GM12891 (cell line): ENCODE results near the gene VPS13C. TPM values are rescaled to one million over a fixed set of nuclear protein-coding genes. Genes with fewer than 3 reads are reported as not detected.
A peak's percentile ranks its signal among the peaks of the same experiment; 100 is the strongest.

Experiments used
- DNase-seq: peaks from one replicate; pipeline ENCODE4 v3.0.0; 2011; ENCODE audit warnings: low spot score; ENCODE audit not compliant: insufficient read length
- FAIRE-seq: peaks from 2 replicates; lab custom pipeline; 2011; peaks lifted over from hg19 to GRCh38; lab: Jason Lieb, UNC
- PAX5 ChIP-seq: IDR thresholded peaks from 2 replicates; pipeline ENCODE4 v1.6.1; 2011; ENCODE audit warnings: low read length, moderate library complexity, mild to moderate bottlenecking; ENCODE audit not compliant: insufficient read depth, severe bottlenecking
- POLR2A ChIP-seq: IDR thresholded peaks from 2 replicates; pipeline ENCODE4 v1.6.1; 2011; ENCODE audit warnings: low read depth, low read length, control low read depth
- POLR2AphosphoS5 ChIP-seq: IDR thresholded peaks from 2 replicates; pipeline ENCODE4 v1.6.1; 2011; ENCODE audit warnings: low read depth, low read length, control low read depth
- POU2F2 ChIP-seq: IDR thresholded peaks from 2 replicates; pipeline ENCODE4 v1.6.1; 2011; ENCODE audit warnings: low read depth, mild to moderate bottlenecking, control low read depth, low read length, moderate library complexity
- SPI1 ChIP-seq: IDR thresholded peaks from 2 replicates; pipeline ENCODE4 v1.6.1; 2011; ENCODE audit warnings: low read depth, low read length, control low read depth
- TAF1 ChIP-seq: IDR thresholded peaks from 2 replicates; pipeline ENCODE4 v1.6.1; 2011; ENCODE audit warnings: low read depth, low read length, control low read depth
- polyA plus RNA-seq: library from polyadenylated mRNA; unstranded; fragments of >200 nt; gene quantifications from one replicate; pipeline ENCODE4 v1.2.1, GENCODE V29; 2012; ENCODE audit warnings: low read depth, missing spikeins, inconsistent platforms; ENCODE audit not compliant: missing spikeins

Gene VPS13C, protein sequence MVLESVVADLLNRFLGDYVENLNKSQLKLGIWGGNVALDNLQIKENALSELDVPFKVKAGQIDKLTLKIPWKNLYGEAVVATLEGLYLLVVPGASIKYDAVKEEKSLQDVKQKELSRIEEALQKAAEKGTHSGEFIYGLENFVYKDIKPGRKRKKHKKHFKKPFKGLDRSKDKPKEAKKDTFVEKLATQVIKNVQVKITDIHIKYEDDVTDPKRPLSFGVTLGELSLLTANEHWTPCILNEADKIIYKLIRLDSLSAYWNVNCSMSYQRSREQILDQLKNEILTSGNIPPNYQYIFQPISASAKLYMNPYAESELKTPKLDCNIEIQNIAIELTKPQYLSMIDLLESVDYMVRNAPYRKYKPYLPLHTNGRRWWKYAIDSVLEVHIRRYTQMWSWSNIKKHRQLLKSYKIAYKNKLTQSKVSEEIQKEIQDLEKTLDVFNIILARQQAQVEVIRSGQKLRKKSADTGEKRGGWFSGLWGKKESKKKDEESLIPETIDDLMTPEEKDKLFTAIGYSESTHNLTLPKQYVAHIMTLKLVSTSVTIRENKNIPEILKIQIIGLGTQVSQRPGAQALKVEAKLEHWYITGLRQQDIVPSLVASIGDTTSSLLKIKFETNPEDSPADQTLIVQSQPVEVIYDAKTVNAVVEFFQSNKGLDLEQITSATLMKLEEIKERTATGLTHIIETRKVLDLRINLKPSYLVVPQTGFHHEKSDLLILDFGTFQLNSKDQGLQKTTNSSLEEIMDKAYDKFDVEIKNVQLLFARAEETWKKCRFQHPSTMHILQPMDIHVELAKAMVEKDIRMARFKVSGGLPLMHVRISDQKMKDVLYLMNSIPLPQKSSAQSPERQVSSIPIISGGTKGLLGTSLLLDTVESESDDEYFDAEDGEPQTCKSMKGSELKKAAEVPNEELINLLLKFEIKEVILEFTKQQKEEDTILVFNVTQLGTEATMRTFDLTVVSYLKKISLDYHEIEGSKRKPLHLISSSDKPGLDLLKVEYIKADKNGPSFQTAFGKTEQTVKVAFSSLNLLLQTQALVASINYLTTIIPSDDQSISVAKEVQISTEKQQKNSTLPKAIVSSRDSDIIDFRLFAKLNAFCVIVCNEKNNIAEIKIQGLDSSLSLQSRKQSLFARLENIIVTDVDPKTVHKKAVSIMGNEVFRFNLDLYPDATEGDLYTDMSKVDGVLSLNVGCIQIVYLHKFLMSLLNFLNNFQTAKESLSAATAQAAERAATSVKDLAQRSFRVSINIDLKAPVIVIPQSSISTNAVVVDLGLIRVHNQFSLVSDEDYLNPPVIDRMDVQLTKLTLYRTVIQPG (N-terminal part only)
- polyA plus RNA-seq: 13.4 TPM

DNA sequence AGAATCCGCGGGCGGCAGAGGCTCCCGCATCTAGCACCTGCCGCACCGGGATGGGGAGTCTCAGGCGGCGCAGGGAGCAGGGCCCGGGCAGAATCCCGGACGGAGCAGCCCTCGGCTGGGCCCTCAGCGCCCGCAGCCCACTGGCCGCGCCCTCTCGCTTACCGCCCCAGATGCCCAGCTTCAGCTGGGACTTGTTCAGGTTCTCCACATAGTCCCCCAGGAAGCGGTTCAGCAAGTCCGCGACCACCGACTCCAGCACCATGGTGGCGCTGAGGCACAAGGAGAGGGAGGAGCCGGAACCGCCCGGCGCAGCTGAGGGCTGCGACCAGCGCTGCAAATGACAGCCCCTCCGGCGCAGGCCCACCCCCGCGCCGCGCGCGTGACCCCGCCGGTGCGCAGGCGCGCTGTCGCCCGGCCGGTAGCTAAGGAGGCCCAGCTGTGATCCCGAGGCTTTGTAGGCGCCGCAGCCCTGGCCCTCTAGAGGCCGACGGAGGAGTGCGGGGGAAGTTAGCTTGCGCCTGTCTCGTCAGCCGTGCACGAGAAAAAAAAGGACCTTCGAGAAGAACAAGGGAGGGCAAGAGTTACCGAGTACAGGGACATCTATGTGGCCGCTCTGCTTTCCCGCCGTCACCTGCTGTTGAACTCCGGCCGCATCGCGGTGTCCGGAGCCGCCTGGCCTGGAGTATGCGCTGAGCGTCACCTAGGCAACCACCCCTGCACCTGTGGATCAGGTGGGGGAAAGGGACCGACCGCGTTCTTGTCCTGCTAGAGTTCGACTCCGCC lies at the start of gene VPS13C:
Gene VPS13C (minus strand): TSS at position 335 of the 783 bp plus-strand sequence. CDS start 73 bp downstream, at position 262.
- peak; percentile 59; the same call in 1 of the 2 replicates for TF ChIP-seq TAF1
- peak; percentile 34 for TF ChIP-seq PAX5
- TF ChIP-seq POU2F2: 0 out of 2 replicates have a peak, but pooled peaks have one; percentile 50
- peak; percentile 76 for TF ChIP-seq POLR2AphosphoS5
- TF ChIP-seq SPI1: peak; percentile 28; the same call in 1 of the 2 replicates
- TF ChIP-seq POLR2A: peak; percentile 74
- DNase-seq (peak; percentile 81), FAIRE-seq (peak; percentile 97)

DNA sequence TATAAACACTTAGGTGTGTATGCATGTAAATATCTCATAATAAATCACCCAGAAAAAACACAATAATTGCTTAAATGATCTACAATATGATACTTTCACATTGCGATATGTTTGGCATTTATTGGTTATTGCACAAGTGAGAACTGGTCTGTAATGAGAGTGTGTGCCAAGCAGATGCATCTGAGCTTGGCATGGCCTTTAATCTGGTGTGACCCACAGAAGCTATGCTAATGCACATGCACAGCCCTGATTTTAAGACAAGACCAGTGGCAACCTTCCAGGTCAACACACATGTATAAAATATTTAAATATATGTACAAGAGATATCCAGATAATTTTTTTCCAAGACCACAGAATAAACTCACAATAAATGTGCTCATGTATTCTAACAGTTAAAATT lies 49.2 kb upstream of the VPS13C start:
- TF ChIP-seq POU2F2 (no peak), SPI1 (no peak), POLR2AphosphoS5 (no peak), POLR2A (no peak), TAF1 (no peak), PAX5 (no peak)
- DNase-seq (no peak), FAIRE-seq (no peak)

DNA sequence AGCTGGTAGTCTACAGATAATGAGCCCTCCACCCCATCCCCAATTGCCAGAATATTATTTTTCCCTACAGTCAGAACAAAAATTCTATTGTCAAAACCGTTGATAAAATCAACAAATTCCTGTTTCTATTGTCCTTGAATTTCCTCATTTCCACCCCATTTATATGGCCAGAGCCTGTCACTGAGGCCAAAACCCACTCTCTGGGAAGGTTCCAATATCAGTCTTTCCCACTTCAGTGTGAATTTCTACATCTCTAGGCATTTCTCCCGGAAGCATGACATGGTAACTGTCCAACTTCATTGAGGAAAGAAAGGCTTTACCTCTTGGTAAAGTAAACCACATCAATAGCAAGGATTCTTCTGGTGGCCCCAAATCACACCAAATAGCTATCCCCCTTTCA lies 48.2 kb upstream of the VPS13C start:
- TF ChIP-seq POLR2AphosphoS5 (no peak), POLR2A (no peak), TAF1 (no peak), PAX5 (no peak), POU2F2 (no peak), SPI1 (no peak)
- FAIRE-seq (no peak), DNase-seq (no peak)

DNA sequence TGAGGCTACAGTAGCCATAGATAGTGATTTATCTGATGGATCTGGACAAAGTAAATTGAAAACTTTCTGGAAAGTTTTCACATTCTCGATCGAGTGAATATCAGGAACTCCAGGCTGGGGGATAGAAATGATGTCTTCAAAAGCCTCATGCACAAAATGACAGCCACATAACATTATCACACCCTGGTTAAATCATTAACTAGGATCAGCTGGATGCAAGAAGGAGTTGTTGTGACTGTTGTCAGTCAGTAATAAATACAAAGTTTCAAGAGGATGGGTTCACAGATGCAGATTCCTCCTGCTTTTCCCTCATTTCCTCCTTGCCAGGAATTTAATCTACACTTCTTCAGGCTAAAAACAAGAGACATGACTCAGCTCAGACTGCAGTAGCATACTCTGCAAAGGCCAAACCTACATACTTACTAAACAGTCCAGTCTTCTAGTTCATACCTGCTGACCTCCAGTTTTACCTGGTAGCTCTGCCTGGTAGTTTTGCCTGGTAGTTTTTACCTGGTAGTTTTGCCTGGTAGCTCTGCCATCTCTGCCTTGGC lies 47.4 kb upstream of the VPS13C start:
- DNase-seq (no peak), FAIRE-seq (no peak)
- TF ChIP-seq POU2F2: no peak

DNA sequence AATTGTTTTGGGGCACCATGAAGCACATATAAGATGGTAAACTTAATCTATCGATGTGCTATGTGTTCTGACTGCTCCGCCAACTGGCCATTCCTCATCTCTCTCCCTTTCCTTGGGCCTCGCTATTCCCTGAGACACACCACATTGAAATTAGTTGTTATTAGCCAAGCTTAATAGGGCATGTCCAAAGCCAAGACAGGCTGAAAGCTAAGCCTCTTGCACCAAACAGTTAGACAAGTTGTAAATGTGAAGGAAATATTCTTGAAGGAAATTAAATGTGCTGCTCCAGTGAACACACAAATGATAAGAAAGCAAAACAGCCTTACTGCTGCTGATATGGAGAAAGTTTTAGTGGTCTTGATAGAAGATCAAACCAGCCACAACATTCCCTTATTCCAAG lies 45.8 kb upstream of the VPS13C start:
- FAIRE-seq (no peak), DNase-seq (no peak)
- no peak for TF ChIP-seq POLR2AphosphoS5
- no peak for TF ChIP-seq PAX5
- TF ChIP-seq POLR2A: no peak
- no peak for TF ChIP-seq SPI1
- no peak for TF ChIP-seq TAF1
- TF ChIP-seq POU2F2: no peak

DNA sequence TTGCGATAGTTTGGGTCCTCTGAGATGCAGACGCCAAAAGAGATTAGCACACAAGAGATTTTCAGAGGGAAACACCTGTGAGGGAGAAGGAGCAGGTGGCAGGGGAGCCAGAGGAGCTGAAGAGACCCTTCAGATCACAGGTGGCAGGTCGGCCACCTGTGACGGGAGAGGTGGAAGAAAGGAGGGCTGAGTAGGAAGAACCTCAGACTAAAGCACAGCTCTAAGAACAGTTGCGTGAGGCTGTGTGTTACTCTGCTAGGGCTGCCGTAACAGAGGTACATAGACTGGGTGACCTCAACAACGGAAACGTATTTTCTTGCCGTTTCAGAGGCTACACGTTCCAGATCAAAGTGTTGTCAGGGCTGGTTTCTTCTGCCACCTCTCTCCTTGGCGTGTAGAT lies 45.0 kb upstream of the VPS13C start:
- no peak for TF ChIP-seq POU2F2
- TF ChIP-seq POLR2AphosphoS5: no peak
- TF ChIP-seq TAF1: no peak
- no peak for TF ChIP-seq PAX5
- no peak for TF ChIP-seq POLR2A
- DNase-seq (no peak), FAIRE-seq (no peak)

DNA sequence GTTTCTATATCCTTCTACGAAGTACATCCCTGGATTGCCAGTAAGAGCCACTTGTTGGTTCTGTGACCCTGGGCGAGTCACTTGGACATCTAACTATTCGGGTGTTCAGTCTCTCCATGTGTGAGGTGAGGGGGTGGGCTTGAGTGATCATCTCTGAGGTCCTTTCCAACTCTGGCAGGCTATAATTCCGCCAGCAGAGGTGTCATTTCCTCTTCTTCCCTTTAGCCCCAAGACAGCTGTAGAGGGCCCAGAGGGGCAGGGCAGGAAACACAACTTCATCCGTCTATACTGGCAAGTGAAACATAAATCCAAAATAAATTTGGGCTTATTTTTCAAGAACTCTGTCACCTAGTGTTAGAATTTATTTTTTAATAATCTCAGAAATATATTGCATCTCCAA lies 44.6 kb upstream of the VPS13C start:
- no peak for FAIRE-seq
- TF ChIP-seq POLR2AphosphoS5 (no peak), TAF1 (no peak), POLR2A (no peak)
- no peak for DNase-seq

DNA sequence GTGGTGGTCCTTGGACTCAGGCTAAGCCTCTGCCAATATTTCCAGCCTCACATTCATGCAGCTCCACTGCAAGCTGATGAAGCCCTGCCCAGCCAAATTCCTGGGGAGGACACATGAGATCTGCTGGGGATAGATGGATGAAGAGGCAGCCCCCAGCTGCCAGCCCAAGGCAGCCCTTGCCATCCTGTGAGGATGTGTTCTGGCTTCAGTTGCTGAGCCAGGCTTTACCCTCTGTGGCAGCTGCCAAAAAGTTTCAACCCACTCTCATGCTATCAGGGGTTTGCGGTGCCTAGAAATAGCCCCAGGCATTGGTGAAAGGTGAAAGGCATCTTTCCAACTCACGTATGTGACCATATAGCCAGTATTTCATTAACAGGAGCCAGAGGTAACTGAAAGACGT lies 44.2 kb upstream of the VPS13C start:
- TF ChIP-seq POLR2AphosphoS5 (no peak), POLR2A (no peak), SPI1 (no peak), PAX5 (no peak), TAF1 (no peak), POU2F2 (no peak)
- no peak for FAIRE-seq
- no peak for DNase-seq

DNA sequence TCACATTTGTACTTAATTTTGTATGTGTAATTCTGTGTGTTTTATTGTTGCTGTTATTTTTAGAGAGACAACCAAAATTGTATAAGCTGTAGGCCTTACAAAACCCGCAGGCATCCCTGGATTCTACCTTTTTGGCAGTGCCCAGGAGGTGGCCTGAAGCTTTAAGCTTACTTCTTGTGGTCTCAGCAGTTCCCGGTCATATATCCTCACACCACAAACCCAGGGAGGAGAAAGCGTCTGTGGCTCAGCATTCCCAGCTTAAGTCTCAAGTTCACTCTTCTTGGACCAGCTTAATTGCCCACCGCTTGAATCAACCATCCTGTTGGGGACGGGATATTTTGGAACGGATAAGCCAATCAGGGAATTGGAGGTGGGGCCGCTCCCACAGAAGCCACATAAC lies 43.2 kb upstream of the VPS13C start:
- TF ChIP-seq POLR2AphosphoS5 (no peak), POU2F2 (no peak), PAX5 (no peak), TAF1 (no peak), POLR2A (no peak), SPI1 (no peak)
- no peak for DNase-seq
- FAIRE-seq: no peak
